Endothelial cell of umbilical vein (primary cell): ENCODE measurements around the gene RP9. TPM values are rescaled to one million over a fixed set of nuclear protein-coding genes. Genes with fewer than 3 reads are reported as not detected.

Experiments used
- BruUV-seq: library from RNA; stranded (reverse); fragments of 400-500 nt; replicated peaks from 2 replicates; lab custom pipeline; 2021; lab: Mats Ljungman, UMichigan
- CTCF ChIA-PET: fragments of 300-600, 350-600 bp; sonication (Branson Sonifier 250); formaldehyde crosslinking; loops from one replicate; lab custom pipeline; 2021; ENCODE audit warnings: antibody characterized with exemption, inconsistent platforms; lab: Charles Lee
- POLR2A ChIA-PET: fragments of 300-600, 350-600 bp; sonication (Branson Sonifier 250); formaldehyde crosslinking; loops from one replicate; lab custom pipeline; 2021; ENCODE audit warnings: antibody characterized with exemption, inconsistent platforms; lab: Charles Lee
- DNase-seq: peaks from one replicate; pipeline ENCODE4 v3.0.0-alpha.2; 2011; ENCODE audit warnings: low read depth, low spot score
- FAIRE-seq: peaks from 2 replicates; lab custom pipeline; 2011; peaks lifted over from hg19 to GRCh38; lab: Jason Lieb, UNC
- H2AFZ ChIP-seq: 2 replicates; pipeline ENCODE4 v1.6.0; 2012; ENCODE audit warnings: low read depth, low read length, control low read depth, inconsistent platforms
- H3K27ac ChIP-seq: 2 replicates; pipeline ENCODE4 v1.5.1; 2011; ENCODE audit warnings: low read depth, mild to moderate bottlenecking, control low read depth, low read length, moderate library complexity; ENCODE audit not compliant: insufficient read depth
- H3K27me3 ChIP-seq, 2 experiments: 2 replicates each; pipeline versions ENCODE4 v1.6.0 to v1.6.1; 2011; ENCODE audit warnings: low read length in 2 of 2, mixed read lengths in 1 of 2; ENCODE audit not compliant: control insufficient read depth in 2 of 2, insufficient read depth in 2 of 2
- H3K36me3 ChIP-seq, 2 experiments: 2 replicates in 1 of 2; 3 replicates in 1 of 2; pipeline ENCODE4 v1.5.1; 2011; ENCODE audit warnings: low read length in 2 of 2, mild to moderate bottlenecking in 1 of 2, moderate library complexity in 1 of 2; ENCODE audit not compliant: control insufficient read depth in 2 of 2, insufficient read depth in 2 of 2; ENCODE audit errors: extremely low read depth in 1 of 2
- H3K4me1 ChIP-seq: 3 replicates; pipeline ENCODE4 v1.5.1; 2011; ENCODE audit warnings: mild to moderate bottlenecking, low read length; ENCODE audit not compliant: control insufficient read depth, insufficient read depth; ENCODE audit errors: extremely low read depth
- H3K4me2 ChIP-seq: 2 replicates; pipeline ENCODE4 v1.6.1; 2011; ENCODE audit warnings: low read length, control low read depth, mixed read lengths; ENCODE audit not compliant: insufficient read depth
- H3K4me3 ChIP-seq, 3 experiments: fragments of 200-600 bp in 1 of 3; sonication (generic), shearing (Covaris generic) in 1 of 3; replicated peaks in 1 of 3; 2 replicates each; pipeline ENCODE4 v1.5.1; 2011 to 2016; ENCODE audit warnings: control low read depth in 3 of 3, low read length in 3 of 3, mild to moderate bottlenecking in 2 of 3, inconsistent platforms in 1 of 3, low read depth in 1 of 3, moderate library complexity in 1 of 3; ENCODE audit not compliant: insufficient read depth in 1 of 3
- H3K79me2 ChIP-seq: 2 replicates; pipeline ENCODE4 v1.6.0; 2012; ENCODE audit warnings: low read length, inconsistent platforms; ENCODE audit not compliant: control insufficient read depth, insufficient read depth
- H3K9ac ChIP-seq: replicated peaks from 2 replicates; pipeline ENCODE3; 2011; ENCODE audit warnings: low read length, control low read depth; ENCODE audit not compliant: insufficient read depth; ENCODE audit errors: extremely low read depth
- H3K9me1 ChIP-seq: replicated peaks from 3 replicates; pipeline ENCODE4 v1.6.0; 2011; ENCODE audit warnings: mild to moderate bottlenecking, low read length; ENCODE audit not compliant: control insufficient read depth, insufficient read depth; ENCODE audit errors: extremely low read depth
- H3K9me3 ChIP-seq: replicated peaks from 2 replicates; pipeline ENCODE4 v1.5.1; 2012; ENCODE audit warnings: low read length, inconsistent platforms; ENCODE audit not compliant: control insufficient read depth, insufficient read depth
- H4K20me1 ChIP-seq: replicated peaks from 2 replicates; pipeline ENCODE3; 2011; ENCODE audit warnings: mild to moderate bottlenecking, low read length; ENCODE audit not compliant: control insufficient read depth, insufficient read depth; ENCODE audit errors: extremely low read depth
- CTCF ChIP-seq, 2 donors: IDR thresholded peaks; 1 replicate in 1 of 2; 2 replicates in 1 of 2; pipeline ENCODE4 v1.5.1; 2011; ENCODE audit warnings: low read length in 2 of 2, mild to moderate bottlenecking in 2 of 2, moderate library complexity in 2 of 2, control low read depth in 1 of 2, inconsistent platforms in 1 of 2, low read depth in 1 of 2; ENCODE audit not compliant: insufficient read depth in 1 of 2; ENCODE audit errors: extremely low read depth in 1 of 2
- EZH2 ChIP-seq: IDR thresholded peaks from 2 replicates; pipeline ENCODE4 v1.6.1; 2012; ENCODE audit warnings: borderline replicate concordance, low read depth, mild to moderate bottlenecking, moderate library complexity, low read length, inconsistent platforms; ENCODE audit not compliant: severe bottlenecking
- GATA2 ChIP-seq: IDR thresholded peaks from 2 replicates; pipeline ENCODE4 v1.7.0; 2011; ENCODE audit warnings: low read depth, mild to moderate bottlenecking, moderate library complexity, mixed read lengths, low read length; ENCODE audit not compliant: insufficient read length, insufficient read depth
- MAX ChIP-seq: IDR thresholded peaks from 2 replicates; pipeline ENCODE4 v1.6.1; 2011; ENCODE audit not compliant: insufficient read depth, insufficient read length
- MYC ChIP-seq: IDR thresholded peaks from one replicate; pipeline ENCODE4 v1.6.1; 2011; ENCODE audit warnings: mild to moderate bottlenecking, low read depth, low read length
- POLR2A ChIP-seq: IDR thresholded peaks from 2 replicates; pipeline ENCODE4 v1.6.1; 2012; ENCODE audit warnings: low read depth, mild to moderate bottlenecking, control low read depth, low read length
- POLR2AphosphoS5 ChIP-seq: IDR thresholded peaks from 2 replicates; pipeline ENCODE4 v1.6.1; 2012; ENCODE audit warnings: low read depth, mild to moderate bottlenecking, control low read depth, low read length, moderate library complexity; ENCODE audit not compliant: insufficient read depth
- dilution Hi-C: fragments of 300-500 bp; cut with MboI; formaldehyde crosslinking; loops from one replicate; pipeline ENCODE4 v1.15.0; 2019; ENCODE audit warnings: low sequenced_read_pairs; ENCODE audit not compliant: extremely low pct_ligation_motif_present
- intact Hi-C: fragments of 100-400 bp; cut with micrococcal nuclease; formaldehyde crosslinking; loops from one replicate; pipeline ENCODE4 v1.10.0; 2022
- polyA plus RNA-seq, 4 experiments: library from polyadenylated mRNA; depleted of rRNA in 3 of 4; stranded (reverse) in 3 of 4; unstranded in 1 of 4; fragments of >200 nt; gene quantifications; 2 replicates each; pipeline versions ENCODE4 v1.2.1 to v1.2.3, GENCODE V29; 2011 to 2012; ENCODE audit warnings: missing spikeins in 1 of 4
- total RNA-seq: library from RNA; stranded (reverse); gene quantifications from 2 replicates; pipeline ENCODE4 v1.2.3, GENCODE V29; 2021

The RP9 gene
- total and polyA plus RNA-seq, 2 donors (not counting 3 experiments of a cell fraction or from before 2014, with no cell fraction given): 16.0 to 18.5 TPM

- H3K27me3 ChIP-seq: no peaks in the 10 kb centered on the region
- no TSS peak for BruUV-seq
- H3K4me2 ChIP-seq: no peak overlapping the region
- no peaks in the 10 kb centered on the region for H3K36me3 ChIP-seq
- no peak for FAIRE-seq
- H2AFZ ChIP-seq: no peak overlapping the region
- H3K9ac ChIP-seq: no peak overlapping the region
- intact Hi-C loops: no loop called here
- no peak overlapping the region for H3K4me3 ChIP-seq
- no peaks in the 10 kb centered on the region for H3K9me3 ChIP-seq
- H4K20me1 ChIP-seq: no peaks in the 10 kb centered on the region
- H3K79me2 ChIP-seq: no peaks in the 10 kb centered on the region
- CTCF ChIA-PET: no interaction called here
- no peak for TF ChIP-seq GATA2
- TF ChIP-seq EZH2: no peak
- no peak for TF ChIP-seq POLR2A
- no peak for TF ChIP-seq CTCF (IDR thresholded peaks at IDR 0.05; ENCODE audit: extremely low read depth in 1 of 2, insufficient read depth in 1 of 2, low read depth in 1 of 2, low read length in 2 of 2)
- TF ChIP-seq MAX: no peak
- no peak for TF ChIP-seq POLR2AphosphoS5
- TF ChIP-seq MYC: no peak
- no peaks in the 10 kb centered on the region for H3K9me1 ChIP-seq
- H3K4me1 ChIP-seq: no peaks in the 10 kb centered on the region
- POLR2A ChIA-PET: no interaction called here
- no peak overlapping the region for H3K27ac ChIP-seq
- dilution Hi-C loops: no loop called here
- DNase-seq: no peak
Observed at GRCh38 chr7:33156441-33156840, 47.2 kb upstream of the RP9 start.
